Neuron (in vitro differentiated cells): ENCODE results near the gene ZBTB20.
A peak's percentile ranks its signal among the peaks of the same experiment; 100 is the strongest.

Source experiments
- H2AFZ ChIP-seq: one replicate; pipeline ENCODE4 v1.6.1; 2013; ENCODE audit warnings: low read depth, mild to moderate bottlenecking, inconsistent platforms, low read length, moderate library complexity
- H3K27me3 ChIP-seq: one replicate; pipeline ENCODE4 v1.6.1; 2013; ENCODE audit warnings: low read length; ENCODE audit not compliant: insufficient read depth
- H3K36me3 ChIP-seq: one replicate; pipeline ENCODE4 v1.6.1; 2013; ENCODE audit warnings: low read length; ENCODE audit not compliant: insufficient read depth
- H3K4me1 ChIP-seq: one replicate; pipeline ENCODE4 v1.6.1; 2013; ENCODE audit warnings: low read length; ENCODE audit not compliant: insufficient read depth
- H3K4me3 ChIP-seq: 2 replicates; pipeline ENCODE4 v1.5.1; 2013; ENCODE audit warnings: mild to moderate bottlenecking, low read length, moderate library complexity
- H3K9me3 ChIP-seq: one replicate; pipeline ENCODE4 v1.6.1; 2013; ENCODE audit warnings: low read length

The ZBTB20 gene

GRCh38 chr3:115007966-115008365 is 139.1 kb downstream of the ZBTB20 start:
- Histone ChIP-seq H3K4me1 (peaks cover 10% of the 10 kb centered on the region), H3K36me3 (no peaks in the 10 kb centered on the region), H3K9me3 (no peaks in the 10 kb centered on the region), H3K4me3 (no peak overlapping the region), H2AFZ (no peak overlapping the region), H3K27me3 (no peaks in the 10 kb centered on the region)

GRCh38 chr3:115004201-115005140 is 142.6 kb downstream of the ZBTB20 start:
- Histone ChIP-seq H3K27me3 (no peaks in the 10 kb centered on the region), H3K4me1 (peaks cover 10% of the 10 kb centered on the region), H3K9me3 (no peaks in the 10 kb centered on the region), H3K36me3 (no peaks in the 10 kb centered on the region), H3K4me3 (no peak overlapping the region), H2AFZ (no peak overlapping the region)

GRCh38 chr3:114998971-114999579 is 148.0 kb downstream of the ZBTB20 start:
- Histone ChIP-seq H3K4me3 (no peak overlapping the region), H3K36me3 (no peaks in the 10 kb centered on the region), H3K9me3 (no peaks in the 10 kb centered on the region), H3K4me1 (peaks cover 3% of the 10 kb centered on the region), H3K27me3 (no peaks in the 10 kb centered on the region), H2AFZ (no peak overlapping the region)

- Histone ChIP-seq H3K4me1 (no peaks in the 10 kb centered on the region), H3K4me3 (no peak overlapping the region), H2AFZ (no peak overlapping the region), H3K36me3 (no peaks in the 10 kb centered on the region), H3K9me3 (no peaks in the 10 kb centered on the region), H3K27me3 (no peaks in the 10 kb centered on the region)
Measured at GRCh38 chr3:114994554-114995341, 152.3 kb downstream of the ZBTB20 start.

GRCh38 chr3:114985776-114986175 is 161.3 kb downstream of the ZBTB20 start:
- no peak overlapping the region for H2AFZ ChIP-seq

GRCh38 chr3:114983248-114983647 is 163.8 kb downstream of the ZBTB20 start:
- Histone ChIP-seq H3K9me3 (no peaks in the 10 kb centered on the region), H3K4me3 (no peak overlapping the region), H3K4me1 (no peaks in the 10 kb centered on the region), H3K36me3 (no peaks in the 10 kb centered on the region), H2AFZ (no peak overlapping the region), H3K27me3 (no peaks in the 10 kb centered on the region)

More at GRCh38 chr3:114985776-114986175, 161.3 kb downstream of the ZBTB20 start:
- no peaks in the 10 kb centered on the region for H3K4me1 ChIP-seq
- H3K36me3 ChIP-seq: no peaks in the 10 kb centered on the region
- no peaks in the 10 kb centered on the region for H3K9me3 ChIP-seq
- H3K4me3 ChIP-seq: no peak overlapping the region
- no peaks in the 10 kb centered on the region for H3K27me3 ChIP-seq

- Histone ChIP-seq H3K9me3 (no peaks in the 10 kb centered on the region), H3K36me3 (no peaks in the 10 kb centered on the region), H3K27me3 (no peaks in the 10 kb centered on the region), H3K4me3 (no peak overlapping the region), H2AFZ (no peak overlapping the region), H3K4me1 (peaks cover 10% of the 10 kb centered on the region)
Measured at GRCh38 chr3:114974387-114974786, 172.7 kb downstream of the ZBTB20 start.

- H3K4me1 ChIP-seq: peaks cover 10% of the 10 kb centered on the region
- H3K9me3 ChIP-seq: no peaks in the 10 kb centered on the region
- H3K36me3 ChIP-seq: no peaks in the 10 kb centered on the region
- peak overlapping the region; percentile 66 for H2AFZ ChIP-seq
- H3K27me3 ChIP-seq: no peaks in the 10 kb centered on the region
- no peak overlapping the region for H3K4me3 ChIP-seq
Measured at GRCh38 chr3:114973536-114973935, 173.6 kb downstream of the ZBTB20 start.

GRCh38 chr3:114967168-114967567 is 179.9 kb downstream of the ZBTB20 start:
- H3K4me1 ChIP-seq: peaks cover 1% of the 10 kb centered on the region
- no peak overlapping the region for H3K4me3 ChIP-seq
- no peaks in the 10 kb centered on the region for H3K27me3 ChIP-seq
- H3K9me3 ChIP-seq: no peaks in the 10 kb centered on the region
- no peaks in the 10 kb centered on the region for H3K36me3 ChIP-seq
- no peak overlapping the region for H2AFZ ChIP-seq

- Histone ChIP-seq H3K9me3 (no peaks in the 10 kb centered on the region), H2AFZ (no peak overlapping the region), H3K27me3 (no peaks in the 10 kb centered on the region), H3K4me1 (peaks cover 1% of the 10 kb centered on the region), H3K4me3 (no peak overlapping the region), H3K36me3 (no peaks in the 10 kb centered on the region)
Measured at GRCh38 chr3:114962189-114962588, 184.9 kb downstream of the ZBTB20 start.

- Histone ChIP-seq H2AFZ (no peak overlapping the region), H3K4me1 (no peaks in the 10 kb centered on the region), H3K27me3 (no peaks in the 10 kb centered on the region)
Measured at GRCh38 chr3:114958930-114959329, 188.2 kb downstream of the ZBTB20 start.

GRCh38 chr3:114953800-114954199 is 193.3 kb downstream of the ZBTB20 start:
- no peaks in the 10 kb centered on the region for H3K27me3 ChIP-seq
- H3K36me3 ChIP-seq: no peaks in the 10 kb centered on the region
- H3K9me3 ChIP-seq: no peaks in the 10 kb centered on the region
- H3K4me1 ChIP-seq: no peaks in the 10 kb centered on the region
- no peak overlapping the region for H2AFZ ChIP-seq
- H3K4me3 ChIP-seq: no peak overlapping the region

More at GRCh38 chr3:114958930-114959329, 188.2 kb downstream of the ZBTB20 start:
- H3K4me3 ChIP-seq: no peak overlapping the region
- no peaks in the 10 kb centered on the region for H3K36me3 ChIP-seq
- no peaks in the 10 kb centered on the region for H3K9me3 ChIP-seq
